ENCODE measurements around the gene CHPF2.

DNA sequence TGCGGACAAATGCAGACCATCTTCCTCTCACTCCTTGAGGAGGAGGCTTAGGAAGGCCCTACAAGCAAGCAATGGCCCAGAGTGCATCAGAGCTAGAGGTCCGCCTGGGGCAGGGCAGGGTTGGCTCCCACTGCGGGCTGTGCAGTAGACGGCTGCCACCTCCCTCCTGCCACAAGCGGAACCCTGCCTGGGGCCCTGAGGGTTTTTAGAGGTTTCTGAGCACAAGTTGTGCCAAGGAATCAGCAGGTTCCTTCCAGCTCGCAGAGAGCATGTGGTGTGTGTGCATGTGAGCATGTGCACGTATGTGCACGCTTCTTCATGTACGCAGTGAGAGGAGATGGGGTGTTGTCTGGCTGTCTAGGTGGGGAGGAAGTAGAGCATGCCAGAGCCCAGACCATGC, 42.1 kb downstream of the CHPF2 start:
- TF ChIP-seq, protein P1, sequence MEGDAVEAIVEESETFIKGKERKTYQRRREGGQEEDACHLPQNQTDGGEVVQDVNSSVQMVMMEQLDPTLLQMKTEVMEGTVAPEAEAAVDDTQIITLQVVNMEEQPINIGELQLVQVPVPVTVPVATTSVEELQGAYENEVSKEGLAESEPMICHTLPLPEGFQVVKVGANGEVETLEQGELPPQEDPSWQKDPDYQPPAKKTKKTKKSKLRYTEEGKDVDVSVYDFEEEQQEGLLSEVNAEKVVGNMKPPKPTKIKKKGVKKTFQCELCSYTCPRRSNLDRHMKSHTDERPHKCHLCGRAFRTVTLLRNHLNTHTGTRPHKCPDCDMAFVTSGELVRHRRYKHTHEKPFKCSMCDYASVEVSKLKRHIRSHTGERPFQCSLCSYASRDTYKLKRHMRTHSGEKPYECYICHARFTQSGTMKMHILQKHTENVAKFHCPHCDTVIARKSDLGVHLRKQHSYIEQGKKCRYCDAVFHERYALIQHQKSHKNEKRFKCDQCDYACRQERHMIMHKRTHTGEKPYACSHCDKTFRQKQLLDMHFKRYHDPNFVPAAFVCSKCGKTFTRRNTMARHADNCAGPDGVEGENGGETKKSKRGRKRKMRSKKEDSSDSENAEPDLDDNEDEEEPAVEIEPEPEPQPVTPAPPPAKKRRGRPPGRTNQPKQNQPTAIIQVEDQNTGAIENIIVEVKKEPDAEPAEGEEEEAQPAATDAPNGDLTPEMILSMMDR (IDR thresholded peaks at IDR 0.05): no peak
- TF ChIP-seq ZFX (IDR thresholded peaks at IDR 0.05; ENCODE audit: borderline replicate concordance): no peak

Data from 22Rv1 (cell line).